ENCODE measurements around the gene TMEM50A. TPM values are rescaled to one million over a fixed set of nuclear protein-coding genes. Genes with fewer than 3 reads are reported as not detected.
"Not testable (repeated sequence)": the region's sequence is repeated elsewhere in the genome, so short reads cannot be mapped to it uniquely, and the experiment has no call there.

Gene TMEM50A
- total RNA-seq, 1 experiment from 2014 or later = 95.9 TPM

DNA sequence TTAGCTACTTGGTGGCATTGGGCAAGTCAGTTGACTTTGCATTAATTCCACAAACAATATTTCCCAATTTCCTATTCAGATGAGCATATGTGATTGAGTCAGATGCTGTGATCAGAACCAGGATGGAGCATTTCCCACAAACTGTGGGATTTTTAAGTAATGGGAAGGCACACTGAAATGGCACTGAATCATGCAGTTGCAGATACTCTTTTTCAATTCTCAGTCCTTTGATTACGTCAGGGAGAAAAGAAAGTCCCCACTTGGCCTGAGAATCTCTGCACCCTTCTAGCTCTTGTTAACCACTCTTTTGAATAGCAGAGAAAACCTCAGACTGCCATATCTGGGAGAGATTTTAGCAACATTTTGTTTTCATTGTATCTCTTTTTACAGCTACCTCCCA lies 29.0 kb upstream of the TMEM50A start:
- H3K27ac ChIP-seq (ENCODE audit: insufficient read length, low read depth, low read length); H3K23me2 ChIP-seq (ENCODE audit: insufficient read length, low read depth, low read length, poor library complexity, severe bottlenecking); H3K9me3 Mint-ChIP-seq; H2AK5ac ChIP-seq (ENCODE audit: insufficient read length, low read length); H2BK120ac ChIP-seq (ENCODE audit: low read depth, low read length, poor library complexity, severe bottlenecking); H3K4me1 ChIP-seq (ENCODE audit: insufficient read depth, low read length); H3K4me2 ChIP-seq (ENCODE audit: insufficient read depth, insufficient read length, low read length); H2BK15ac ChIP-seq (ENCODE audit: low read depth, low read length); H3K9ac ChIP-seq (ENCODE audit: extremely low read depth, insufficient read length, low read length); H4K5ac ChIP-seq (ENCODE audit: insufficient read length, low read depth, low read length); H2AFZ ChIP-seq (ENCODE audit: low read length); H3K14ac ChIP-seq (ENCODE audit: insufficient read depth, low read length); H2BK5ac ChIP-seq (ENCODE audit: insufficient read length, low read length); H3K79me1 ChIP-seq (ENCODE audit: insufficient read depth, low read depth, low read length, poor library complexity, severe bottlenecking); H3K23ac ChIP-seq (ENCODE audit: insufficient read length, low read depth, low read length); H3K27me3 ChIP-seq (ENCODE audit: insufficient read depth, low read length); H4K8ac ChIP-seq (replicated peaks; ENCODE audit: insufficient read length, low read depth, low read length); H3K27me3 Mint-ChIP-seq (ENCODE audit: low read depth); DNase-seq; H3K9me3 ChIP-seq (ENCODE audit: control insufficient read depth, low read depth, low read length); H3T11ph ChIP-seq (ENCODE audit: low read length); H3K27ac Mint-ChIP-seq; H3K4ac ChIP-seq (ENCODE audit: low read depth, low read length); H3K4me3 Mint-ChIP-seq; H3K56ac ChIP-seq (ENCODE audit: insufficient read length, low read depth, low read length); H4K20me1 ChIP-seq (ENCODE audit: control insufficient read depth, insufficient read depth, insufficient read length); H3K18ac ChIP-seq (ENCODE audit: insufficient read length, low read depth, low read length); H3K4me1 Mint-ChIP-seq; H4K91ac ChIP-seq (ENCODE audit: insufficient read length, low read depth, low read length); H2BK20ac ChIP-seq (ENCODE audit: low read depth, low read length, poor library complexity, severe bottlenecking); H3K36me3 Mint-ChIP-seq (ENCODE audit: insufficient read depth in 1 of 3, low read depth in 3 of 3); H3K79me2 ChIP-seq (ENCODE audit: insufficient read depth, low read length); H2BK12ac ChIP-seq (ENCODE audit: insufficient read length, low read depth, low read length): not testable (repeated sequence)
- no CpG with 5 or more reads among the region's 1 CpG for WGBS (ENCODE audit: extremely low coverage, insufficient read length, low lambda C conversion rate)

DNA sequence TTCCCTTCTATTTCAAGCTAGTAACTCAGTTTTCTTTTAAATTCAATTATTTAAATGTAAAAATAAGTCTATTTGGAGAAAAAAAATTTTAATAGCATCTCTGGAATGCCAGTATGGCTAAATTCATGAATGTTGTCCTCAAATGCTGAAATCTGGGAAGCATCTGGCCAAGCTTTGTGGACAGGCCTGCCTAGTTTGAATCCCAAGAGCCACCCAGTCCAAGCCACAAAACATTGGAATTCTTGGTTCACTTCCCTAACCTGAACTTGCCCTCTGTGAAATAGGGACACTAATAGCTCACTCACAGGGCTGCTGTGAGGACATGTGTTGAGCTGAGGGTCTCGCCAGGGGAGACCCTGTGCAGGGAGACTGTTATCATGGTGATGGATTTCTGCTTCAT lies 28.6 kb upstream of the TMEM50A start:
- not testable (repeated sequence) for H3K23ac ChIP-seq (ENCODE audit: insufficient read length, low read depth, low read length); H3K9me3 ChIP-seq (ENCODE audit: control insufficient read depth, low read depth, low read length); H3K9me3 Mint-ChIP-seq; H4K5ac ChIP-seq (ENCODE audit: insufficient read length, low read depth, low read length); H3K27ac Mint-ChIP-seq; H3K9ac ChIP-seq (ENCODE audit: extremely low read depth, insufficient read length, low read length); H3K18ac ChIP-seq (ENCODE audit: insufficient read length, low read depth, low read length); H3T11ph ChIP-seq (ENCODE audit: low read length); H3K4me3 Mint-ChIP-seq; H2AK5ac ChIP-seq (ENCODE audit: insufficient read length, low read length); H3K4ac ChIP-seq (ENCODE audit: low read depth, low read length); H3K27me3 ChIP-seq (ENCODE audit: insufficient read depth, low read length); H3K56ac ChIP-seq (ENCODE audit: insufficient read length, low read depth, low read length); H2BK15ac ChIP-seq (ENCODE audit: low read depth, low read length); H2BK20ac ChIP-seq (ENCODE audit: low read depth, low read length, poor library complexity, severe bottlenecking); H3K14ac ChIP-seq (ENCODE audit: insufficient read depth, low read length); H2BK12ac ChIP-seq (ENCODE audit: insufficient read length, low read depth, low read length); H2BK120ac ChIP-seq (ENCODE audit: low read depth, low read length, poor library complexity, severe bottlenecking); H3K4me1 Mint-ChIP-seq; H4K20me1 ChIP-seq (ENCODE audit: control insufficient read depth, insufficient read depth, insufficient read length); H3K27ac ChIP-seq (ENCODE audit: insufficient read length, low read depth, low read length); H3K4me1 ChIP-seq (ENCODE audit: insufficient read depth, low read length); H4K8ac ChIP-seq (replicated peaks; ENCODE audit: insufficient read length, low read depth, low read length); DNase-seq; H3K23me2 ChIP-seq (ENCODE audit: insufficient read length, low read depth, low read length, poor library complexity, severe bottlenecking); H3K79me2 ChIP-seq (ENCODE audit: insufficient read depth, low read length); H3K79me1 ChIP-seq (ENCODE audit: insufficient read depth, low read depth, low read length, poor library complexity, severe bottlenecking); H2AFZ ChIP-seq (ENCODE audit: low read length); H3K27me3 Mint-ChIP-seq (ENCODE audit: low read depth); H3K36me3 Mint-ChIP-seq (ENCODE audit: insufficient read depth in 1 of 3, low read depth in 3 of 3); H4K91ac ChIP-seq (ENCODE audit: insufficient read length, low read depth, low read length); H2BK5ac ChIP-seq (ENCODE audit: insufficient read length, low read length); H3K4me2 ChIP-seq (ENCODE audit: insufficient read depth, insufficient read length, low read length)
- no CpG with 5 or more reads among the region's 1 CpG for WGBS (ENCODE audit: extremely low coverage, insufficient read length, low lambda C conversion rate)
